Neural cell (in vitro differentiated cells): ENCODE results near the gene RAD9A. TPM values are rescaled to one million over a fixed set of nuclear protein-coding genes. Genes with fewer than 3 reads are reported as not detected.

Experiments
- H2AFZ ChIP-seq: fragments of 200-600, 300-800 bp; sonication (generic), shearing (Covaris generic); 2 replicates; pipeline ENCODE4 v1.6.0; 2014; ENCODE audit warnings: low read depth, mild to moderate bottlenecking, antibody characterized with exemption, low read length, moderate library complexity
- H3F3A ChIP-seq: fragments of 200-600 bp; shearing (Covaris generic); 2 replicates; pipeline ENCODE4 v1.6.1; 2016; ENCODE audit warnings: mild to moderate bottlenecking, moderate library complexity, mixed read lengths, antibody characterized with exemption, low read length; ENCODE audit not compliant: insufficient read depth, poor library complexity, severe bottlenecking
- H3K27ac ChIP-seq: fragments of 200-600, 300-800 bp; sonication (generic), shearing (Covaris generic); 2 replicates; pipeline ENCODE4 v1.5.1; 2014; ENCODE audit warnings: mild to moderate bottlenecking, low read length, moderate library complexity
- H3K27me3 ChIP-seq: fragments of 300-800, 200-600 bp; sonication (generic), shearing (Covaris generic); 2 replicates; pipeline ENCODE4 v1.6.0; 2014; ENCODE audit warnings: mild to moderate bottlenecking, low read depth, low read length, moderate library complexity; ENCODE audit not compliant: insufficient read depth
- H3K36me3 ChIP-seq: fragments of 300-800, 200-600 bp; sonication (generic), shearing (Covaris generic); 2 replicates; pipeline ENCODE4 v1.5.1; 2014; ENCODE audit warnings: mild to moderate bottlenecking, antibody characterized with exemption, low read length, moderate library complexity; ENCODE audit not compliant: insufficient read depth
- H3K4me2 ChIP-seq: fragments of 300-800, 200-600 bp; sonication (generic), shearing (Covaris generic); 2 replicates; pipeline ENCODE4 v1.6.0; 2014; ENCODE audit warnings: mild to moderate bottlenecking, low read length
- H3K4me3 ChIP-seq: fragments of 300-800, 200-600 bp; sonication (generic), shearing (Covaris generic); 2 replicates; pipeline ENCODE4 v1.5.1; 2014; ENCODE audit warnings: mild to moderate bottlenecking, low read length, moderate library complexity
- H3K79me2 ChIP-seq: fragments of 200-600 bp; shearing (Covaris generic); replicated peaks from 2 replicates; pipeline ENCODE4 v1.6.0; 2014; ENCODE audit warnings: mild to moderate bottlenecking, low read length, moderate library complexity; ENCODE audit not compliant: insufficient read depth
- H3K9ac ChIP-seq: fragments of 300-800, 200-600 bp; sonication (generic), shearing (Covaris generic); 2 replicates; pipeline ENCODE4 v1.6.1; 2016; ENCODE audit warnings: mild to moderate bottlenecking, low read length, mixed read lengths
- H3K9me2 ChIP-seq: fragments of 200-600 bp; shearing (Covaris generic); 2 replicates; pipeline ENCODE4 v1.6.1; 2016; ENCODE audit warnings: mild to moderate bottlenecking, low read length, mixed read lengths; ENCODE audit not compliant: insufficient read depth
- H3K9me3 ChIP-seq: fragments of 200-600, 300-800 bp; sonication (generic), shearing (Covaris generic); 2 replicates; pipeline ENCODE4 v1.6.1; 2016; ENCODE audit warnings: mild to moderate bottlenecking, mixed run types, low read length, moderate library complexity, mixed read lengths
- H4K20me1 ChIP-seq: fragments of 200-600 bp; shearing (Covaris generic); 2 replicates; pipeline ENCODE4 v1.6.1; 2016; ENCODE audit warnings: mild to moderate bottlenecking, mixed run types; ENCODE audit not compliant: insufficient read depth
- EP300 ChIP-seq: fragments of 450-650 bp; conservative IDR thresholded peaks from 2 replicates; pipeline ENCODE4 v1.6.1; 2014; ENCODE audit warnings: antibody characterized with exemption, mild to moderate bottlenecking, moderate library complexity; ENCODE audit not compliant: poor library complexity, severe bottlenecking
- EZH2 ChIP-seq: fragments of 200-600, 300-800 bp; shearing (Covaris generic), sonication (generic); IDR thresholded peaks from 2 replicates; pipeline ENCODE4 v1.6.1; 2014; ENCODE audit warnings: antibody characterized with exemption, low read length, borderline replicate concordance, mild to moderate bottlenecking; ENCODE audit not compliant: insufficient read depth, poor library complexity, severe bottlenecking
- MXI1 ChIP-seq: fragments of 450-650 bp; conservative IDR thresholded peaks from 2 replicates; pipeline ENCODE4 v1.6.1; 2014; ENCODE audit warnings: antibody characterized with exemption, mild to moderate bottlenecking; ENCODE audit not compliant: poor library complexity, severe bottlenecking
- POLR2AphosphoS5 ChIP-seq: IDR thresholded peaks from 2 replicates; pipeline ENCODE4 v1.6.1; 2012
- RAD21 ChIP-seq: fragments of 450-650 bp; conservative IDR thresholded peaks from 2 replicates; pipeline ENCODE4 v1.6.1; 2014; ENCODE audit warnings: antibody characterized with exemption, mild to moderate bottlenecking, moderate library complexity
- SMC3 ChIP-seq: fragments of 450-650 bp; conservative IDR thresholded peaks from 2 replicates; pipeline ENCODE4 v1.6.1; 2014; ENCODE audit warnings: antibody characterized with exemption, mild to moderate bottlenecking, moderate library complexity; ENCODE audit not compliant: poor library complexity
- TAF1 ChIP-seq: IDR thresholded peaks from 2 replicates; pipeline ENCODE4 v1.6.1; 2012; ENCODE audit warnings: low read depth
- polyA plus RNA-seq: library from polyadenylated mRNA; depleted of rRNA; stranded (reverse); fragments of >200 nt; gene quantifications from 2 replicates; pipeline ENCODE4 v1.2.3, GENCODE V29; 2014
- TF ChIP-seq, protein P1 (sequence below): IDR thresholded peaks from 2 replicates; pipeline ENCODE4 v1.6.1; 2012; ENCODE audit warnings: borderline replicate concordance
- TF ChIP-seq, protein P2 (sequence below): fragments of 450-650 bp; IDR thresholded peaks from 2 replicates; pipeline ENCODE4 v1.5.1; 2014; ENCODE audit warnings: antibody characterized with exemption, mild to moderate bottlenecking, moderate library complexity; ENCODE audit not compliant: poor library complexity, severe bottlenecking

Gene RAD9A
- polyA plus RNA-seq, 1 donor from 2014 or later, result 59.6 TPM

DNA sequence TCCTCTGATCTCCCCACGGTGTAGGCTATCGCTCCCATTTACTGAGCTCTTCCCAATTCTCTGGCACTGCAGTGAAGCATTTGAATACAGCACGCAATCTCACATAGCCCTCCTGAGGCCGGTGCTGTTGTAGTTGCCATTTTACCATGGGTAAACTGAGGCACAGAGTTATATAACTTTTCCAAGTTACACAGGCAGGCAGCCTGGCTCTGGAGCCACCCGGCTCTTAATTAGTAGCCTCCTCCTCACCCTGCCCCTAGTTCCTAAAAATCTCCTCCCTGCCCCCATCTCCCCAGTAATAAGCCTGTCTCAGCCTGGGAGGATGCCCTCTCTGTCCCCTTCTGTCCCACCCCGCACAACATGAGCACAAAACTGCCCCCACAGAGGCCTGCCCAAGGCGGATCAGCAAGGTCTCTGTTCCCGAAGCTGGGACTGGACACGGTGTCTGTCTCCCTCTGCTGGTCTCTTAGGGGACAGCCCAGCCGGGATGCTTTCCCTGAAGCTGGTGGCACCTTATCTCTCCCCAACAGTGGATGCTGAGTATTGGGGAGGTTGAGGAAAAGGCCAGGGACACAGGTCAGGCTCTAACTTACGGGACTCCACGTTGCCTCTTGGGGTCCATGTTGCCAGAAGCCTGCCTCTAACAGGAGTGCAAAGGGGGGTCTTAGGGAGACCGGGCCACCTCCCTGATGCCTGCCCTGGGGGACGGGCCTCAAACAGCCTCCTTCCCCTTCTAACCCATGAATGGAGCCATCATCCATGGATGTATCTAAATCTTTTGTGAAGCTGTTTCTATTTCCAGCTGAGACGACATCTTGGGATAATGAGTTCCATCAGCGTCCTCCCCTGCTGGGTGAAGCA, 9.3 kb upstream of the RAD9A start:
- no peak overlapping the region for H3K9ac ChIP-seq
- no peaks in the 10 kb centered on the region for H4K20me1 ChIP-seq
- TF ChIP-seq, protein P1, sequence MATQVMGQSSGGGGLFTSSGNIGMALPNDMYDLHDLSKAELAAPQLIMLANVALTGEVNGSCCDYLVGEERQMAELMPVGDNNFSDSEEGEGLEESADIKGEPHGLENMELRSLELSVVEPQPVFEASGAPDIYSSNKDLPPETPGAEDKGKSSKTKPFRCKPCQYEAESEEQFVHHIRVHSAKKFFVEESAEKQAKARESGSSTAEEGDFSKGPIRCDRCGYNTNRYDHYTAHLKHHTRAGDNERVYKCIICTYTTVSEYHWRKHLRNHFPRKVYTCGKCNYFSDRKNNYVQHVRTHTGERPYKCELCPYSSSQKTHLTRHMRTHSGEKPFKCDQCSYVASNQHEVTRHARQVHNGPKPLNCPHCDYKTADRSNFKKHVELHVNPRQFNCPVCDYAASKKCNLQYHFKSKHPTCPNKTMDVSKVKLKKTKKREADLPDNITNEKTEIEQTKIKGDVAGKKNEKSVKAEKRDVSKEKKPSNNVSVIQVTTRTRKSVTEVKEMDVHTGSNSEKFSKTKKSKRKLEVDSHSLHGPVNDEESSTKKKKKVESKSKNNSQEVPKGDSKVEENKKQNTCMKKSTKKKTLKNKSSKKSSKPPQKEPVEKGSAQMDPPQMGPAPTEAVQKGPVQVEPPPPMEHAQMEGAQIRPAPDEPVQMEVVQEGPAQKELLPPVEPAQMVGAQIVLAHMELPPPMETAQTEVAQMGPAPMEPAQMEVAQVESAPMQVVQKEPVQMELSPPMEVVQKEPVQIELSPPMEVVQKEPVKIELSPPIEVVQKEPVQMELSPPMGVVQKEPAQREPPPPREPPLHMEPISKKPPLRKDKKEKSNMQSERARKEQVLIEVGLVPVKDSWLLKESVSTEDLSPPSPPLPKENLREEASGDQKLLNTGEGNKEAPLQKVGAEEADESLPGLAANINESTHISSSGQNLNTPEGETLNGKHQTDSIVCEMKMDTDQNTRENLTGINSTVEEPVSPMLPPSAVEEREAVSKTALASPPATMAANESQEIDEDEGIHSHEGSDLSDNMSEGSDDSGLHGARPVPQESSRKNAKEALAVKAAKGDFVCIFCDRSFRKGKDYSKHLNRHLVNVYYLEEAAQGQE, result no peak
- peak; percentile 94 for TF ChIP-seq RAD21
- TF ChIP-seq SMC3, result peak; percentile 90
- no peak for TF ChIP-seq EP300
- TF ChIP-seq, protein P2, sequence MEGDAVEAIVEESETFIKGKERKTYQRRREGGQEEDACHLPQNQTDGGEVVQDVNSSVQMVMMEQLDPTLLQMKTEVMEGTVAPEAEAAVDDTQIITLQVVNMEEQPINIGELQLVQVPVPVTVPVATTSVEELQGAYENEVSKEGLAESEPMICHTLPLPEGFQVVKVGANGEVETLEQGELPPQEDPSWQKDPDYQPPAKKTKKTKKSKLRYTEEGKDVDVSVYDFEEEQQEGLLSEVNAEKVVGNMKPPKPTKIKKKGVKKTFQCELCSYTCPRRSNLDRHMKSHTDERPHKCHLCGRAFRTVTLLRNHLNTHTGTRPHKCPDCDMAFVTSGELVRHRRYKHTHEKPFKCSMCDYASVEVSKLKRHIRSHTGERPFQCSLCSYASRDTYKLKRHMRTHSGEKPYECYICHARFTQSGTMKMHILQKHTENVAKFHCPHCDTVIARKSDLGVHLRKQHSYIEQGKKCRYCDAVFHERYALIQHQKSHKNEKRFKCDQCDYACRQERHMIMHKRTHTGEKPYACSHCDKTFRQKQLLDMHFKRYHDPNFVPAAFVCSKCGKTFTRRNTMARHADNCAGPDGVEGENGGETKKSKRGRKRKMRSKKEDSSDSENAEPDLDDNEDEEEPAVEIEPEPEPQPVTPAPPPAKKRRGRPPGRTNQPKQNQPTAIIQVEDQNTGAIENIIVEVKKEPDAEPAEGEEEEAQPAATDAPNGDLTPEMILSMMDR, result peak; percentile 96
- TF ChIP-seq POLR2AphosphoS5, result no peak
- TF ChIP-seq EZH2, result no peak
- no peak overlapping the region for H3K4me3 ChIP-seq
- H3K27ac ChIP-seq, result no peak overlapping the region
- no peak overlapping the region for H2AFZ ChIP-seq
- H3K27me3 ChIP-seq, result no peaks in the 10 kb centered on the region
- H3K9me2 ChIP-seq, result no peaks in the 10 kb centered on the region
- H3F3A ChIP-seq, result no peaks in the 10 kb centered on the region
- H3K4me2 ChIP-seq, result no peak overlapping the region
- no peaks in the 10 kb centered on the region for H3K36me3 ChIP-seq
- H3K79me2 ChIP-seq, result no peaks in the 10 kb centered on the region
- H3K9me3 ChIP-seq, result no peaks in the 10 kb centered on the region

DNA sequence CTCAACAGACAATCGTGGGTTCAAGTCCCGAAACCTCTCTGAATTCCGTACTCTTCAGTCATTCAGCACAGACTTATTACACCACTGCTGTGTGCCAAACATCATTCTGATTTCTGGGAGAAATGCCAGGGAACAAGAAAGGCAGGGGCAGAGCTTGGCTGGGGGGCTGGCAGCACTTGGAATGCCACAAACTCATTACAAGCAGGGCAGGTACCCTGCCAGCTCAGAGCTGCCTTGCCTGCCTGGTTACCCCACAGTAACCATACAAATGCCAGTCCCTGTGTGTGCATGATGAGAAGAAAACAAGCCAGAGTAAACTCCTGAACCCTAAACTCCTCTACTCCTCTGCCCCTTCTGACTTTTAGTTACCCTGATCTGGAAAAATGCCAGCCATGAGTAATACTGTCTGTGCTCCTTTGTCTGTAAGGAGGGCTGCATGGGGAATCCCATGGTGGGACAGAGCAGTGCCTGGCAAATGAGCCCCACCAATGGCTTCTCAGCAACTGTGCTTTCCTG, 6.9 kb upstream of the RAD9A start:
- Histone ChIP-seq H3K27ac (no peak overlapping the region), H3K4me3 (no peak overlapping the region), H3K4me2 (no peak overlapping the region), H3F3A (no peaks in the 10 kb centered on the region), H3K9me3 (no peaks in the 10 kb centered on the region), H2AFZ (no peak overlapping the region), H3K9ac (no peak overlapping the region), H3K36me3 (no peaks in the 10 kb centered on the region), H3K79me2 (no peaks in the 10 kb centered on the region), H4K20me1 (no peaks in the 10 kb centered on the region), H3K9me2 (no peaks in the 10 kb centered on the region), H3K27me3 (no peaks in the 10 kb centered on the region)
- TF ChIP-seq EP300, result no peak
- TF ChIP-seq RAD21, result no peak
- no peak for TF ChIP-seq SMC3
- TF ChIP-seq MXI1, result no peak
- TF ChIP-seq EZH2, result no peak
- no peak for TF ChIP-seq POLR2AphosphoS5
- TF ChIP-seq, protein P2, result no peak
- TF ChIP-seq TAF1, result no peak
- TF ChIP-seq, protein P1, result no peak
